Vagina (tissue), 2 donors: ENCODE results near the gene PLD3. TPM values are rescaled to one million over a fixed set of nuclear protein-coding genes. Genes with fewer than 3 reads are reported as not detected.
A peak's percentile ranks its signal among the peaks of the same experiment; 100 is the strongest.

Experiments
- DNase-seq, 2 donors: peaks; one replicate each; pipeline ENCODE4 v3.0.0-alpha.2; 2017; ENCODE audit errors: extremely low spot score in 2 of 2
- H3K27ac ChIP-seq: fragments of 200-600 bp; sonication (generic); one replicate; pipeline ENCODE4 v1.5.1; 2019
- H3K27me3 ChIP-seq: fragments of 200-600 bp; sonication (generic); one replicate; pipeline ENCODE4 v1.5.1; 2019
- H3K36me3 ChIP-seq, 2 donors: fragments of 200-600 bp; sonication (generic); one replicate each; pipeline ENCODE4 v1.5.1; 2017 to 2019
- H3K4me1 ChIP-seq: fragments of 200-600 bp; sonication (generic); one replicate; pipeline ENCODE4 v1.5.1; 2019
- H3K4me3 ChIP-seq, 2 donors: fragments of 200-600 bp; sonication (generic); 1 replicate in 1 of 2; 2 replicates in 1 of 2; pipeline ENCODE4 v1.5.1; 2016 to 2019
- H3K9me3 ChIP-seq: fragments of 200-600 bp; sonication (generic); one replicate; pipeline ENCODE4 v1.5.1; 2019
- POLR2A ChIP-seq, 2 donors: fragments of 450-650 bp; IDR thresholded peaks; one replicate each; pipeline ENCODE4 v1.6.1; 2017; ENCODE audit warnings: antibody characterized with exemption in 2 of 2, mild to moderate bottlenecking in 2 of 2, moderate library complexity in 2 of 2
- POLR2AphosphoS5 ChIP-seq, 2 donors: sonication (generic); formaldehyde crosslinking; IDR thresholded peaks; one replicate each; pipeline ENCODE4 v1.9.0; 2017; ENCODE audit warnings: antibody characterized with exemption in 2 of 2, mild to moderate bottlenecking in 2 of 2, low read depth in 1 of 2; ENCODE audit not compliant: insufficient read depth in 1 of 2
- intact Hi-C: fragments of 100-400 bp; cut with DNase I; formaldehyde crosslinking; loops from one replicate; pipeline ENCODE4 v1.15.1; 2023
- total RNA-seq: library from RNA; depleted of rRNA; stranded (reverse); fragments of >200 nt; gene quantifications from one replicate; pipeline ENCODE4 v1.2.3, GENCODE V29; 2016
- TF ChIP-seq, protein P1 (sequence below), 3 experiments: fragments of 450-650 bp in 2 of 3; fragments of 200-600 bp in 1 of 3; sonication (generic) in 1 of 3; IDR thresholded peaks; one replicate each; pipeline ENCODE4 v1.5.1; 2017 to 2019; ENCODE audit warnings: antibody characterized with exemption in 3 of 3, mild to moderate bottlenecking in 2 of 3, moderate library complexity in 2 of 3

PLD3 gene, protein sequence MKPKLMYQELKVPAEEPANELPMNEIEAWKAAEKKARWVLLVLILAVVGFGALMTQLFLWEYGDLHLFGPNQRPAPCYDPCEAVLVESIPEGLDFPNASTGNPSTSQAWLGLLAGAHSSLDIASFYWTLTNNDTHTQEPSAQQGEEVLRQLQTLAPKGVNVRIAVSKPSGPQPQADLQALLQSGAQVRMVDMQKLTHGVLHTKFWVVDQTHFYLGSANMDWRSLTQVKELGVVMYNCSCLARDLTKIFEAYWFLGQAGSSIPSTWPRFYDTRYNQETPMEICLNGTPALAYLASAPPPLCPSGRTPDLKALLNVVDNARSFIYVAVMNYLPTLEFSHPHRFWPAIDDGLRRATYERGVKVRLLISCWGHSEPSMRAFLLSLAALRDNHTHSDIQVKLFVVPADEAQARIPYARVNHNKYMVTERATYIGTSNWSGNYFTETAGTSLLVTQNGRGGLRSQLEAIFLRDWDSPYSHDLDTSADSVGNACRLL
- 177 TPM for total RNA-seq

DNA sequence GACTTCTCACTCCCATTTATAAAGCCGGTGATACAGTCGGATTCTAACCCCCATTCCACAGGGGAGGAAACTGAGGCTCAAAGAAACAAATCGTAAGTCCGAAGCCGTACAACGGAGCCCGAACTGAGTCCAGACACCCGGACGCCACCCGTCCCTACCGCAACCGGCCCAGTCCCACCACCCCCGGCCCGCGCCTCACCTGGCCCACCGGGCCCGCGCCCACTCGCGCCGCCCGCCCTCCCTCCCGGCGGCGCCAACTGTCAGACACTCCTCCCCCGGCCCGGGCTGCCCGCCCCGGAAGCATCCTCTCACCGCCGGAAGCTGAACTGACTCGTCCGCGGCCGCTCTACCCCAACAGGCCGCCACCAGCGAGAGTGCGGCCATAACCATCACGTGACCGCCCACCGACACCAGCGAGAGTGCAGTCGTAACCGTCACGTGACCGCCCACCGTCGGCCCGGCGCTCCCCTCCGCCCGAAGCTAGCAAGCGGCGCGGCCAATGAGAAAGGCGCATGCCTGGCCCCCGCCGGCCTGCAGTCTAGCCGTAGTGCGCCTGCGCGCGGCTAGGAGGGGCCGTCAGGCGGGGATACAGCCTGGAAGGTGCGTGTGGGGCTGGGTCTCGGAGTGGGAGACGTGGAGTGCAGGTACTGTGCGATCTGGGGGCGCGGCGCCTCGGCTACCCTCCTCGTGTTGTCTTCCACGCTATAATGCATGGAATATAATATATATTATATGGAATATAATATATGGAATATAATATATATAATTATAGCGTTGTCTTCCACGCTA is at the start of gene PLD3, which contains the start of gene C19orf47:
PLD3 (plus strand) TSS at position 571 of the 789 bp plus-strand sequence. CDS start 17,789 bp downstream, outside the sequence.
C19orf47 (minus strand) TSS at position 273 of the 789 bp plus-strand sequence. CDS start 6,540 bp downstream, outside the sequence.
- TF ChIP-seq, protein P1, sequence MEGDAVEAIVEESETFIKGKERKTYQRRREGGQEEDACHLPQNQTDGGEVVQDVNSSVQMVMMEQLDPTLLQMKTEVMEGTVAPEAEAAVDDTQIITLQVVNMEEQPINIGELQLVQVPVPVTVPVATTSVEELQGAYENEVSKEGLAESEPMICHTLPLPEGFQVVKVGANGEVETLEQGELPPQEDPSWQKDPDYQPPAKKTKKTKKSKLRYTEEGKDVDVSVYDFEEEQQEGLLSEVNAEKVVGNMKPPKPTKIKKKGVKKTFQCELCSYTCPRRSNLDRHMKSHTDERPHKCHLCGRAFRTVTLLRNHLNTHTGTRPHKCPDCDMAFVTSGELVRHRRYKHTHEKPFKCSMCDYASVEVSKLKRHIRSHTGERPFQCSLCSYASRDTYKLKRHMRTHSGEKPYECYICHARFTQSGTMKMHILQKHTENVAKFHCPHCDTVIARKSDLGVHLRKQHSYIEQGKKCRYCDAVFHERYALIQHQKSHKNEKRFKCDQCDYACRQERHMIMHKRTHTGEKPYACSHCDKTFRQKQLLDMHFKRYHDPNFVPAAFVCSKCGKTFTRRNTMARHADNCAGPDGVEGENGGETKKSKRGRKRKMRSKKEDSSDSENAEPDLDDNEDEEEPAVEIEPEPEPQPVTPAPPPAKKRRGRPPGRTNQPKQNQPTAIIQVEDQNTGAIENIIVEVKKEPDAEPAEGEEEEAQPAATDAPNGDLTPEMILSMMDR (IDR thresholded peaks at IDR 0.05), result peak in 2 of 3 experiments; percentile 17 to 27
- TF ChIP-seq POLR2A (IDR thresholded peaks at IDR 0.05), result peak in 1 of 2 donors; percentile 84
- peak; percentile 97 to 99 for TF ChIP-seq POLR2AphosphoS5 (IDR thresholded peaks at IDR 0.05; ENCODE audit: insufficient read depth in 1 of 2, low read depth in 1 of 2)
- H3K27ac ChIP-seq, result peak within 1 kb of the TSS; percentile 61
- intact Hi-C loops, result no loop called here
- peak; percentile 98 to 99 for DNase-seq
- H3K36me3 ChIP-seq, result no peaks in the 10 kb centered on the region
- H3K4me1 ChIP-seq, result peaks cover 32% of the 10 kb centered on the region
- no peaks in the 10 kb centered on the region for H3K27me3 ChIP-seq
- H3K9me3 ChIP-seq, result no peaks in the 10 kb centered on the region
- H3K4me3 ChIP-seq, result peak within 1 kb of the TSS; percentile 55 to 80

DNA sequence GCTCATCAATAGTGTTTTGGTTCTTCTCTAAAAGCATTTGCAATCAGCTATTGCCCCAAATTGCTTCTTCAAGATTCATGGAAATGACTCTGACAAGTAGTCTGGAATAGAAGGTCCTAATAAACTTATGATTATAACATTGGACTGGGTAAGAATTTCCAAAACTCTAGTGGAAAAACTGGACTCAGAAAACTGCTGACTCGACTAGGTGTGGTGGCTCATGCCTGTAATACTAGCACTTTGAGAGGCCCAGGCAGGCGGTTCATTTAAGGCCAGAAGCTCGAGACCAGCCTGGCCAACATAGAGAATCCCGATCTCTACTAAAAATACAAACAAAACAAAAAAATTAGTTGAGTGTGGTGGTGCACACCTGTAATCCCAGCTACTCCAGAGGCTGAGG is 47.8 kb upstream of the PLD3 start:
- no peak for DNase-seq
- no peaks in the 10 kb centered on the region for H3K27me3 ChIP-seq
- H3K36me3 ChIP-seq, result no peaks in the 10 kb centered on the region
- H3K27ac ChIP-seq, result no peak overlapping the region
- no peak overlapping the region for H3K4me3 ChIP-seq
- TF ChIP-seq POLR2A (IDR thresholded peaks at IDR 0.05) (no peak), POLR2AphosphoS5 (IDR thresholded peaks at IDR 0.05; ENCODE audit: insufficient read depth in 1 of 2, low read depth in 1 of 2) (no peak)
- TF ChIP-seq, protein P1 (IDR thresholded peaks at IDR 0.05), result no peak
- no peaks in the 10 kb centered on the region for H3K9me3 ChIP-seq
- H3K4me1 ChIP-seq, result no peaks in the 10 kb centered on the region
- intact Hi-C loops, result no loop called here

DNA sequence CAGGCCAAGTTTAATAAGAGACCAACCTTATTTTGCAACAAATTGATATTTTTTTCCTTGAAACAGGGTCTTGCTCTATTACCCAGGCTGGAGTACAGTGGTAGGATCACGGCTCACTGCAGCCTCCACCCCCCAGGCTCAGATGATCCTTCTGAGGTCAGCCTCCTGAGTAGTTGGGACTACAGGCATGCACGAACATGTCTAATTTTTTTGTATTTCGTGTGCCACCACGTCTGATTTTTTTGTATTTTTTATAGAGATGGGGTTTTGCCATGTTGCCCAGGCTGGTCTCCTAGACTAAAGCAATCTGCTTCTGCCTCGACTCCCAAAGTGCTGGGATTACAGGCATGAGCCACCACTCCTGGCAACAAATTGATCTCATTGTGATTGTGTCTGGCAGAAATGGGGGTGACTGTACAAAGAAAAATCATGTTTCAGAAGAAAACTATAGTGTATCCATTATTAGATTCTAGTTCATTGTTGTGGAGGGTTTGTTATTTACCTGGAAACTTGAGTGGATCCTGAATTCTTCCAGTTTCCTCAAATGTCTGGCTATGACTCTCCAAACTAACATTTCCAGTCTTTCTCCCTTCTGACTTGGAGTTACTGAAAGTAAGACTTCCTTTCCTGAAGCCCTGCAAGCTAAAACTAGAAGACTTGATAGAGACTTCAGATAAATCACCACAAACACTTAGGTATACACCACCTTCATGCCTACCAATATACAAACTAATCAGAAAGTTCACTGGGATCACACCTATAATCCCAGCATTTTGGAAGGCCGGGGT is 46.1 kb upstream of the PLD3 start:
- intact Hi-C loops, result no loop called here
- Histone ChIP-seq H3K4me3 (no peak overlapping the region), H3K27me3 (no peaks in the 10 kb centered on the region), H3K36me3 (no peaks in the 10 kb centered on the region), H3K9me3 (no peaks in the 10 kb centered on the region), H3K27ac (peak overlapping the region; percentile 50), H3K4me1 (no peaks in the 10 kb centered on the region)
- no peak for DNase-seq
- TF ChIP-seq POLR2AphosphoS5 (IDR thresholded peaks at IDR 0.05; ENCODE audit: insufficient read depth in 1 of 2, low read depth in 1 of 2) (no peak), POLR2A (IDR thresholded peaks at IDR 0.05) (no peak)
- TF ChIP-seq, protein P1 (IDR thresholded peaks at IDR 0.05), result no peak

DNA sequence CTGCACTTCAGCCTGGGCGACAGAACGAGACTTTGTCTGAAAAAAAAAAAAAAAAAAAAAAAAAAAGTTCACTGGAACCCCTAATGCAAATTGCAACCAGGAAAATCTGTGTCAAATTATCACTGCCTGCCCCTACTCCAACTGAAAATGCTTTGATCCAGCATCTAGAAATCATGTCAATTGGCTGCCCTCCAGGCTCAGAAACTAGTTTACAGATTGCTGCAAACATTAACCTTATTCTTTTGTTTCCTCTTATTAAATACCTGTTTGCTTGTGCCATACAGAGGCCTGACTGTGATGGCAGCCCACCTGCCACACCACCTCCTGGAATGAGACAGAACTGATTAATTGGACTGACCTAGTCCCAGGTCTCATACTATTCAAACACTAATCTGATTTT is 44.7 kb upstream of the PLD3 start:
- Histone ChIP-seq H3K4me3 (no peak overlapping the region), H3K4me1 (no peaks in the 10 kb centered on the region), H3K27ac (no peak overlapping the region), H3K36me3 (no peaks in the 10 kb centered on the region), H3K27me3 (no peaks in the 10 kb centered on the region), H3K9me3 (no peaks in the 10 kb centered on the region)
- intact Hi-C loops, result no loop called here
- no peak for DNase-seq
- no peak for TF ChIP-seq POLR2A (IDR thresholded peaks at IDR 0.05)
- TF ChIP-seq, protein P1 (IDR thresholded peaks at IDR 0.05), result no peak
- TF ChIP-seq POLR2AphosphoS5 (IDR thresholded peaks at IDR 0.05; ENCODE audit: insufficient read depth in 1 of 2, low read depth in 1 of 2), result no peak
